SU-DHL-6 (cell line): ENCODE results near the gene DCAF10.

Experiments
- CTCF ChIP-seq: fragments of 200-600 bp; sonication (generic); IDR thresholded peaks from one replicate; pipeline ENCODE4 v1.5.1; 2017; ENCODE audit warnings: antibody characterized with exemption, mild to moderate bottlenecking, low read length, moderate library complexity; ENCODE audit not compliant: insufficient read depth, poor library complexity, severe bottlenecking
- EZH2phosphoT487 ChIP-seq: fragments of 200-600 bp; sonication (generic), shearing (Covaris generic); conservative IDR thresholded peaks from 2 replicates; pipeline ENCODE4 v1.6.1; 2018; ENCODE audit warnings: mild to moderate bottlenecking, antibody characterized with exemption, low read length, moderate library complexity, mixed read lengths

DNA sequence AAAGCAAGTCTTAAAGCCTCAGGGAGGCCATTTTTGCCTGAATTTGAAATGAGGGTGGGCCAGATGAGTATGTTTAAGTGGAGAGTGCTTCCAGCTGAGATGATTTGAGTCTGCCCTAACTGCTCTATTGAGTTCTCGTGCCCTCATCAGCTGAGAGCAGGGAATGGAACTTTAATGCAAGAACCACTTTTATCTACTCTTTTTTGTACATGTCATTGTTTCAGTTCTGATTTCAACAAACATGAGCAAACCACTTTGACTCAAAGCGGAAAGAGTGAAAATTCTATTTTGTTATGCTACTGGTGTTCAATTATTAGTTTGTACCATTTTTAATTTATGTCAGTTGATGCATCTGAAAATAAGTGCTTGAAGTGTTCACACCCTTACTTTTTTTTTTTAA is 35.8 kb downstream of the DCAF10 start:
- no peak for TF ChIP-seq CTCF
- no peak for TF ChIP-seq EZH2phosphoT487
